Aorta (tissue), 5 donors: ENCODE measurements around the gene TAT. TPM values are rescaled to one million over a fixed set of nuclear protein-coding genes. Genes with fewer than 3 reads are reported as not detected.

Source experiments
- ATAC-seq: fragments of 200-7000 bp; cut with Tn5 transposase; one replicate; pipeline ENCODE4 v1.9.1; 2022; ENCODE audit warnings: moderate library complexity; ENCODE audit not compliant: low FRiP score
- DNase-seq, 2 donors: peaks; one replicate each; pipeline ENCODE4 v3.0.0-alpha.2; 2020
- H3K27ac ChIP-seq, 2 donors: one replicate each; pipeline ENCODE4 v1.5.1; 2013; ENCODE audit warnings: low read length in 2 of 2, mild to moderate bottlenecking in 2 of 2, moderate library complexity in 2 of 2, control low read depth in 1 of 2, inconsistent platforms in 1 of 2, low read depth in 1 of 2
- H3K27me3 ChIP-seq, 2 donors: one replicate each; pipeline ENCODE4 v1.6.1; 2013; ENCODE audit warnings: control low read depth in 1 of 2, low read length in 1 of 2, mild to moderate bottlenecking in 1 of 2, moderate library complexity in 1 of 2; ENCODE audit not compliant: insufficient read depth in 2 of 2, control insufficient read depth in 1 of 2
- H3K36me3 ChIP-seq, 2 donors: one replicate each; pipeline ENCODE4 v1.6.1; 2013; ENCODE audit warnings: control low read depth in 1 of 2, low read length in 1 of 2, mild to moderate bottlenecking in 1 of 2; ENCODE audit not compliant: insufficient read depth in 2 of 2, control insufficient read depth in 1 of 2
- H3K4me1 ChIP-seq, 2 donors: one replicate each; pipeline ENCODE4 v1.6.1; 2013; ENCODE audit warnings: low read length in 2 of 2, control low read depth in 1 of 2, mild to moderate bottlenecking in 1 of 2, moderate library complexity in 1 of 2; ENCODE audit not compliant: insufficient read depth in 2 of 2, control insufficient read depth in 1 of 2
- H3K4me3 ChIP-seq, 2 donors: one replicate each; pipeline ENCODE4 v1.5.1; 2013; ENCODE audit warnings: low read length in 2 of 2, control low read depth in 1 of 2, mild to moderate bottlenecking in 1 of 2
- H3K9me3 ChIP-seq: one replicate; pipeline ENCODE4 v1.6.1; 2013; ENCODE audit warnings: mild to moderate bottlenecking, low read length; ENCODE audit not compliant: control insufficient read depth
- WGBS, 2 donors: extraction: QIAGEN DNeasy Blood & Tissue Kit; methylation state at CpG; one replicate each; pipeline ENCODE4 v1.1.7; 2013; 5-methylcytosine and 5-hydroxymethylcytosine counted together
- intact Hi-C, 2 donors: fragments of 100-400 bp; cut with DNase I; formaldehyde crosslinking; loops; one replicate each; pipeline versions ENCODE4 v1.14.2 to v1.15.0; 2022
- polyA plus RNA-seq, 2 donors: library from polyadenylated mRNA; stranded (reverse); fragments of 200-250 nt; gene quantifications; one replicate each; pipeline ENCODE4 v1.2.3, GENCODE V29; 2013
- total RNA-seq, 2 donors: library from RNA; stranded (reverse); fragmentation: NEBNext Ultra II Directional; extraction: Animal tissue kit (Norgen Biotek cat#: 25700); gene quantifications; one replicate each; pipeline ENCODE4 v1.2.1, GENCODE V29; 2021
- donor health status: healthy with polysubstance abuse.
- donor health status: Bipolar disorder and iron deficiency.
- donor health status: DM: no; HTN: no; CAD: no.
- donor health status: DM: no; HTN: no; CAD: no.
- donor health status: DM: yes; HTN: yes; CAD: no.

Gene TAT
- total and polyA plus RNA-seq, 4 donors, result not detected

- Histone ChIP-seq H3K4me1 (no peaks in the 10 kb centered on the region), H3K9me3 (no peaks in the 10 kb centered on the region), H3K36me3 (no peaks in the 10 kb centered on the region), H3K27me3 (no peaks in the 10 kb centered on the region), H3K27ac (no peak overlapping the region), H3K4me3 (no peak overlapping the region)
- intact Hi-C loops, result no loop called here
- WGBS, 2 donors, result 50 to 64% methylated on average over 3 of the region's 3 CpGs
- DNase-seq, result no peak
- no peak for ATAC-seq
These were observed 44.5 kb downstream of the TAT start for GRCh38 chr16:71532366-71532765.

- intact Hi-C loops, result no loop called here
- H3K27ac ChIP-seq, result no peak overlapping the region
- 69 to 78% methylated on average over 4 of the region's 4 CpGs for WGBS, 2 donors
- no peaks in the 10 kb centered on the region for H3K36me3 ChIP-seq
- H3K4me1 ChIP-seq, result no peaks in the 10 kb centered on the region
- no peaks in the 10 kb centered on the region for H3K9me3 ChIP-seq
- ATAC-seq, result no peak
- DNase-seq, result no peak
- no peak overlapping the region for H3K4me3 ChIP-seq
- H3K27me3 ChIP-seq, result no peaks in the 10 kb centered on the region
These were observed 48.0 kb downstream of the TAT start for GRCh38 chr16:71528863-71529262.

- DNase-seq (no peak), ATAC-seq (no peak)
- Histone ChIP-seq H3K36me3 (no peaks in the 10 kb centered on the region), H3K9me3 (no peaks in the 10 kb centered on the region), H3K4me1 (no peaks in the 10 kb centered on the region), H3K27ac (no peak overlapping the region), H3K4me3 (no peak overlapping the region), H3K27me3 (no peaks in the 10 kb centered on the region)
- 74 to 80% methylated on average over 1 of the region's 1 CpG for WGBS, 2 donors
- intact Hi-C loops, result no loop called here
These were observed 48.6 kb downstream of the TAT start for GRCh38 chr16:71528257-71528656.

- H3K4me1 ChIP-seq, result no peaks in the 10 kb centered on the region
- H3K4me3 ChIP-seq, result no peak within 1 kb of the TSS
- intact Hi-C loops, result no loop called here
- WGBS, 2 donors, result 3 to 6% methylated on average over 9 of the region's 9 CpGs
- no peak within 1 kb of the TSS for H3K27ac ChIP-seq
- H3K36me3 ChIP-seq, result no peaks in the 10 kb centered on the region
- no peaks in the 10 kb centered on the region for H3K9me3 ChIP-seq
- ATAC-seq (no peak), DNase-seq (no peak)
- H3K27me3 ChIP-seq, result no peaks in the 10 kb centered on the region
These were observed 50.7 kb downstream of the TAT start, which contains the start of gene CHST4 for GRCh38 chr16:71526111-71526631. CHST4 (plus strand) TSS chr16:71526426; CDS start chr16:71536678, 10,252 bp downstream.

- H3K9me3 ChIP-seq, result no peaks in the 10 kb centered on the region
- ATAC-seq (no peak), DNase-seq (no peak)
- H3K4me3 ChIP-seq, result no peak overlapping the region
- no peaks in the 10 kb centered on the region for H3K27me3 ChIP-seq
- H3K4me1 ChIP-seq, result no peaks in the 10 kb centered on the region
- H3K27ac ChIP-seq, result no peak overlapping the region
- WGBS, 2 donors, result 39 to 42% methylated on average over 16 of the region's 16 CpGs
- no peaks in the 10 kb centered on the region for H3K36me3 ChIP-seq
- intact Hi-C loops, result no loop called here
These were observed 52.0 kb downstream of the TAT start for GRCh38 chr16:71524566-71525553.

GRCh38 chr16:71520550-71520949 is 56.3 kb downstream of the TAT start:
- no peaks in the 10 kb centered on the region for H3K36me3 ChIP-seq
- no peaks in the 10 kb centered on the region for H3K9me3 ChIP-seq
- H3K4me3 ChIP-seq, result no peak overlapping the region
- no peak for ATAC-seq
- H3K4me1 ChIP-seq, result no peaks in the 10 kb centered on the region
- no peak for DNase-seq
- no peaks in the 10 kb centered on the region for H3K27me3 ChIP-seq
- intact Hi-C loops, result no loop called here
- H3K27ac ChIP-seq, result no peak overlapping the region
- WGBS, 2 donors, result 68 to 70% methylated on average over 3 of the region's 3 CpGs

Other genes starting within 250 kb of the TAT start
- 1 to 10 TPM in 1 of 2 donors, under 1 TPM in 1; 0.84 to 1.1 TPM for gene CALB2, start 218.4 kb downstream of the TAT start, total RNA-seq
- gene CALB2, start 218.4 kb downstream of the TAT start, polyA plus RNA-seq, result not detected
- not detected for gene TLE7, start 135.0 kb downstream of the TAT start, total RNA-seq
- gene TLE7, start 135.0 kb downstream of the TAT start, polyA plus RNA-seq, result not detected
- 10 to 100 TPM; 10.0 to 11.7 TPM for gene ZNF23, start 114.8 kb downstream of the TAT start, total RNA-seq
- gene ZNF23, start 114.8 kb downstream of the TAT start, polyA plus RNA-seq, result 10 to 100 TPM; 11.8 to 13.8 TPM
- gene ZNF19, start 87.8 kb downstream of the TAT start, total RNA-seq, result 1 to 10 TPM; 3.3 to 9.2 TPM
- gene ZNF19, start 87.8 kb downstream of the TAT start, polyA plus RNA-seq, result 1 to 10 TPM; 2.7 to 2.9 TPM
- gene CHST4, start 50.7 kb downstream of the TAT start, total RNA-seq, result not detected
- gene CHST4, start 50.7 kb downstream of the TAT start, polyA plus RNA-seq, result under 1 TPM in 1 of 2 donors, not detected in 1; 0.88 TPM
- not detected for gene MARVELD3, start 49.1 kb upstream of the TAT start, total RNA-seq
- gene MARVELD3, start 49.1 kb upstream of the TAT start, polyA plus RNA-seq, result 1 to 10 TPM in 1 of 2 donors, not detected in 1; 5.0 TPM
- gene PHLPP2, start 147.6 kb upstream of the TAT start, total RNA-seq, result 10 to 100 TPM; 10.6 to 13.1 TPM
- gene PHLPP2, start 147.6 kb upstream of the TAT start, polyA plus RNA-seq, result 1 to 10 TPM; 2.9 to 4.4 TPM
- 10 to 100 TPM; 72.3 to 87.7 TPM for gene AP1G1, start 231.7 kb upstream of the TAT start, total RNA-seq
- 10 to 100 TPM; 12.4 to 24.1 TPM for gene AP1G1, start 231.7 kb upstream of the TAT start, polyA plus RNA-seq